Fibroblast of lung (primary cell): ENCODE measurements around the gene FAM168B. TPM values are rescaled to one million over a fixed set of nuclear protein-coding genes. Genes with fewer than 3 reads are reported as not detected.
A peak's percentile ranks its signal among the peaks of the same experiment; 100 is the strongest.

Experiments used
- DNase-seq, 2 donors: peaks; one replicate each; pipeline versions ENCODE4 v3.0.0 to v3.0.0-alpha.2; 2010; ENCODE audit warnings: low read depth in 2 of 2
- H2AFZ ChIP-seq: 2 replicates; pipeline ENCODE4 v1.5.1; 2012; ENCODE audit warnings: low read length, control low read depth, inconsistent platforms
- H3K27ac ChIP-seq: 2 replicates; pipeline ENCODE4 v1.5.1; 2011; ENCODE audit warnings: low read length, control low read depth; ENCODE audit not compliant: insufficient read depth
- H3K27me3 ChIP-seq: 2 replicates; pipeline ENCODE4 v1.5.1; 2011; ENCODE audit warnings: mild to moderate bottlenecking, low read length; ENCODE audit not compliant: control insufficient read depth, insufficient read depth
- H3K36me3 ChIP-seq: 2 replicates; pipeline ENCODE4 v1.5.1; 2011; ENCODE audit warnings: low read length; ENCODE audit not compliant: control insufficient read depth, insufficient read depth
- H3K4me1 ChIP-seq: 2 replicates; pipeline ENCODE4 v1.5.1; 2011; ENCODE audit warnings: low read length; ENCODE audit not compliant: control insufficient read depth, insufficient read depth; ENCODE audit errors: extremely low read depth
- H3K4me2 ChIP-seq: 2 replicates; pipeline ENCODE4 v1.5.1; 2011; ENCODE audit warnings: low read length, control low read depth; ENCODE audit not compliant: insufficient read depth; ENCODE audit errors: extremely low read depth
- H3K4me3 ChIP-seq, 4 experiments: fragments of 200-600 bp in 1 of 4; sonication (generic) in 1 of 4; replicated peaks in 1 of 4; 2 replicates each; pipeline ENCODE4 v1.5.1; 2011 to 2016; ENCODE audit warnings: low read length in 4 of 4, low read depth in 3 of 4, mild to moderate bottlenecking in 3 of 4, control low read depth in 2 of 4, inconsistent platforms in 1 of 4, mixed read lengths in 1 of 4; ENCODE audit not compliant: insufficient read depth in 1 of 4; ENCODE audit errors: control extremely low read depth in 1 of 4
- H3K79me2 ChIP-seq: 2 replicates; pipeline ENCODE4 v1.5.1; 2012; ENCODE audit warnings: mild to moderate bottlenecking, low read length, inconsistent platforms; ENCODE audit not compliant: control insufficient read depth, insufficient read depth
- H3K9ac ChIP-seq: 2 replicates; pipeline ENCODE4 v1.5.1; 2011; ENCODE audit warnings: mild to moderate bottlenecking, low read length, control low read depth; ENCODE audit not compliant: insufficient read depth
- H3K9me3 ChIP-seq: 2 replicates; pipeline ENCODE4 v1.5.1; 2012; ENCODE audit warnings: low read depth, low read length; ENCODE audit not compliant: control insufficient read depth, insufficient read depth
- H4K20me1 ChIP-seq: 2 replicates; pipeline ENCODE4 v1.5.1; 2011; ENCODE audit warnings: low read length; ENCODE audit not compliant: control insufficient read depth, insufficient read depth; ENCODE audit errors: extremely low read depth
- EZH2 ChIP-seq: IDR thresholded peaks from 2 replicates; pipeline ENCODE4 v1.5.1; 2012; ENCODE audit warnings: low read length, control low read depth, mild to moderate bottlenecking; ENCODE audit errors: missing control alignments
- polyA plus RNA-seq, 2 donors: library from polyadenylated mRNA; depleted of rRNA in 1 of 2; stranded (reverse) in 1 of 2; unstranded in 1 of 2; fragments of >200 nt; gene quantifications; 2 replicates each; pipeline ENCODE4 v1.2.1, GENCODE V29; 2011 to 2012; ENCODE audit warnings: missing spikeins in 1 of 2
- total RNA-seq: library from RNA; depleted of rRNA; stranded (reverse); fragments of >200 nt; gene quantifications from 2 replicates; pipeline ENCODE4 v1.2.1, GENCODE V29; 2014
- TF ChIP-seq, protein P1 (sequence below), 2 donors: IDR thresholded peaks in 1 of 2; conservative IDR thresholded peaks in 1 of 2; 1 replicate in 1 of 2; 2 replicates in 1 of 2; pipeline ENCODE4 v1.5.1; 2011 to 2012; ENCODE audit warnings: low read length in 2 of 2, control low read depth in 1 of 2, inconsistent platforms in 1 of 2, low read depth in 1 of 2, mild to moderate bottlenecking in 1 of 2

Gene FAM168B
- total and polyA plus RNA-seq, 2 donors (not counting 1 experiment from before 2014, with no cell fraction given) = 71.2 to 87.8 TPM

DNA sequence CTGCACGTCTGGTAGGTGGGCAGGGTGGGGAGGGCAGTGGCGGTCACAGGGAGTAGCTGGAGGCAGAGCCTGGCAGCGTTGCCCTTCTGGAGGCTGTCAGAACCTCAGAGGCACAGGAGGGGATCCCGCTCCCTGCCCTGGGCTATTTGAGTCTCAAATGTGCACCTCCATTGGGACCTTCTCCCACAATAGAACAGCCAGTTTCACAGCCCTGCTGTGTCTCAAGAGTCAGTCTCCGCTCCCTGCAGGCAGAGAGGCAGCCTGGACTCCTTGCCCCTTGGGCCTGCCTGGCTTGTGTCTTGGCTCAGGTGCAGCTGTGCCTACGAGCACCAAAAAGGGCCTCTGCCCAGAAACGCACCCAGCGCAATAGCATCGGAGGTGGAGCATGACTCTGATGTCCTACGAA, 57.4 kb downstream of the FAM168B start:
- no peak overlapping the region for H3K4me2 ChIP-seq
- H3K4me3 ChIP-seq = no peak overlapping the region
- no peaks in the 10 kb centered on the region for H3K9me3 ChIP-seq
- no peaks in the 10 kb centered on the region for H3K4me1 ChIP-seq
- no peak overlapping the region for H3K27ac ChIP-seq
- TF ChIP-seq, protein P1, sequence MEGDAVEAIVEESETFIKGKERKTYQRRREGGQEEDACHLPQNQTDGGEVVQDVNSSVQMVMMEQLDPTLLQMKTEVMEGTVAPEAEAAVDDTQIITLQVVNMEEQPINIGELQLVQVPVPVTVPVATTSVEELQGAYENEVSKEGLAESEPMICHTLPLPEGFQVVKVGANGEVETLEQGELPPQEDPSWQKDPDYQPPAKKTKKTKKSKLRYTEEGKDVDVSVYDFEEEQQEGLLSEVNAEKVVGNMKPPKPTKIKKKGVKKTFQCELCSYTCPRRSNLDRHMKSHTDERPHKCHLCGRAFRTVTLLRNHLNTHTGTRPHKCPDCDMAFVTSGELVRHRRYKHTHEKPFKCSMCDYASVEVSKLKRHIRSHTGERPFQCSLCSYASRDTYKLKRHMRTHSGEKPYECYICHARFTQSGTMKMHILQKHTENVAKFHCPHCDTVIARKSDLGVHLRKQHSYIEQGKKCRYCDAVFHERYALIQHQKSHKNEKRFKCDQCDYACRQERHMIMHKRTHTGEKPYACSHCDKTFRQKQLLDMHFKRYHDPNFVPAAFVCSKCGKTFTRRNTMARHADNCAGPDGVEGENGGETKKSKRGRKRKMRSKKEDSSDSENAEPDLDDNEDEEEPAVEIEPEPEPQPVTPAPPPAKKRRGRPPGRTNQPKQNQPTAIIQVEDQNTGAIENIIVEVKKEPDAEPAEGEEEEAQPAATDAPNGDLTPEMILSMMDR (conservative IDR thresholded peaks at IDR 0.05 in 1 of 2, IDR thresholded peaks at IDR 0.05 in 1 of 2; ENCODE audit: low read depth in 1 of 2, low read length in 2 of 2) = no peak
- TF ChIP-seq EZH2 = no peak
- H3K36me3 ChIP-seq = no peaks in the 10 kb centered on the region
- DNase-seq = no peak
- H3K79me2 ChIP-seq = no peaks in the 10 kb centered on the region
- H2AFZ ChIP-seq = no peak overlapping the region
- H3K27me3 ChIP-seq = peaks cover 12% of the 10 kb centered on the region
- H3K9ac ChIP-seq = no peak overlapping the region
- no peaks in the 10 kb centered on the region for H4K20me1 ChIP-seq

DNA sequence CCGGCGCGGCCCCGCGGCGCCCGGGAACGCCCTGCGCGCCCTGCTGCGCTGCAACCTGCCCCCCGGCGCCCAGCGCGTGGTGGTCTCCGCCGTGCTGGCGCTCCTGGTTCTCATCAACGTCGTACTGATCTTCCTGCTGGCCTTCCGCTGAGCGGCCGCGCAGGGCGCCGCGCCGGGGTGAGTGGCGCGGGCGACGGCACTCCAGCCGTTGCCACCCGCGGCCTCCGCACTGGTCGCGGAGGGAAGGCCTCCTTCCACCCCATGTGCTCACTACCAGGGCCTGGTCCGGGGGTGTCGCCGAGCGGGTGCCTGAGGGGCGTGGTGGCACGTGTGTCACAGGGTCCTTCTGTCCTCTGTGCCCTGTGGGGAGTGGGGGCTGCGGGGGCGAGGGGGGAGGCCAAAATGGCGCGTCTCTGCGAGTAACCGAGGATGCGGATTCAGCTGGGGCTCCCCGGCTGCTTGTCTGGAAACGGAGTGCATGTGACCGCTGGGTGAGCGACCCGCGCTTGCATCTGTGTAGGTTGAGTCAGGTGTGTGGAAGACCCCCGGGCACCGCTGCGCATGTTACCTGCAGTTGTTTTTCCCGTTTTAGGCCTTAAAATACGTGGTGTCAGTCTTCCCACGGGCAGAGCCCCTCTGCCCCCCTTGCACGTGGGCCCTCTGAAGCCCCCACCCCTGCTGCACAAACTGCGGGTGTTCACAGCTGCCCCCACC, 58.0 kb downstream of the FAM168B start:
- DNase-seq = no peak
- Histone ChIP-seq H3K27ac (no peak overlapping the region), H3K9ac (no peak overlapping the region), H2AFZ (no peak overlapping the region), H3K4me1 (no peaks in the 10 kb centered on the region), H3K27me3 (peaks cover 12% of the 10 kb centered on the region), H3K36me3 (no peaks in the 10 kb centered on the region), H3K9me3 (no peaks in the 10 kb centered on the region), H3K4me3 (no peak overlapping the region), H3K4me2 (peak overlapping the region; percentile 5), H3K79me2 (no peaks in the 10 kb centered on the region), H4K20me1 (no peaks in the 10 kb centered on the region)
- peak; percentile 49 for TF ChIP-seq EZH2
- TF ChIP-seq, protein P1 (conservative IDR thresholded peaks at IDR 0.05 in 1 of 2, IDR thresholded peaks at IDR 0.05 in 1 of 2; ENCODE audit: low read depth in 1 of 2, low read length in 2 of 2) = no peak

DNA sequence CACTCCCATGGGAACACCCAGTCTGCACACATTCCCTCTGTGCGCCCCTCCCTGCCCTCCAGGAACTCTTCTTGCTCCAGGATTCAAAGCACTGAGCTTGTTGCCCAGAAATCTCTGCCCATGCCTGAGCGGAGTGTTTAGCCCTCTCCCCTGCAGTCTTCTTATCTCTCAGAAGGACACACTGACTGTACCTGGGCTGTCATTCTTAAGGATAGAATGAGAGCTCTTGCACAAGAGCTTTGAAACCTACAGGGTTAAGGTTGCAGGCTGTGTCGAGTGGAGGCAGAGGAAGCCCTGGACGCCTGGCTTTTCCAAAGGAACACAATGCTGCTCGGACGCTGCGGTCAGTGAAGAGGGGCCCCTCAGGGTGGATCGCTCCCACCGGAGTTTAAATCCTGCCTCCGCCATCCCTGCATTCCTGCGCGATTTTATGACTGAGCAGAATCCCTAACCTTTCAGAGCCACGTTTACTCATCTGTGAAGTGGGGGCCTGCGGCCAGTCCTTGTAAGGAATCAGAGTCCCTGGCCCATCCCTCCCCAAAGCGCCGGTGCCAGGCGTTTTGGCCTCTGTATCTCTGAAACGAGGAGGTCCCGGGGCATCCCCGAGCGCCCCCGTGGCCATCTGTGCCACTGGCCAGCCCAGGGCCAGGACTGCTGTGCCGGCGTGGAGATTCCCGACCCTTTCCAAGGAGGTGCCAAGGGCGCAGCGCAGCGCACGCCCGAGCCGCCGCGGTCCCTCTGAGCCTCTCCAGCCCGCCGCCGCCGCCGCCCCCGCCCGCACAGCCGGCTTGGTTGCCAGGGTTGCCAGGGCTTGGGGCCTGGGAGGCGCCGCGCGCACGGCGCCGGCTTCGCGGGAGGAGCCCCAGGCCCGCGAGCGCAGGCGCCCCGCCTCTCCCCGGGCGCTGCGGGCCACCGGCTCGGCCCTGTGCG, 58.9 kb downstream of the FAM168B start:
- peak in 1 of 2 donors; percentile 51 for DNase-seq
- TF ChIP-seq, protein P1 (conservative IDR thresholded peaks at IDR 0.05 in 1 of 2, IDR thresholded peaks at IDR 0.05 in 1 of 2; ENCODE audit: low read depth in 1 of 2, low read length in 2 of 2) = no peak
- peak; percentile 53 for TF ChIP-seq EZH2

More for the DNA sequence above, 58.9 kb downstream of the FAM168B start:
- Histone ChIP-seq H3K27me3 (peaks cover 12% of the 10 kb centered on the region), H3K79me2 (no peaks in the 10 kb centered on the region), H3K27ac (no peak overlapping the region), H2AFZ (no peak overlapping the region), H4K20me1 (no peaks in the 10 kb centered on the region), H3K9ac (no peak overlapping the region), H3K4me2 (no peak overlapping the region), H3K4me3 (no peak overlapping the region), H3K9me3 (no peaks in the 10 kb centered on the region), H3K4me1 (no peaks in the 10 kb centered on the region), H3K36me3 (no peaks in the 10 kb centered on the region)
